Measurements from ENCODE around the gene ERC1.

ERC1 gene

DNA sequence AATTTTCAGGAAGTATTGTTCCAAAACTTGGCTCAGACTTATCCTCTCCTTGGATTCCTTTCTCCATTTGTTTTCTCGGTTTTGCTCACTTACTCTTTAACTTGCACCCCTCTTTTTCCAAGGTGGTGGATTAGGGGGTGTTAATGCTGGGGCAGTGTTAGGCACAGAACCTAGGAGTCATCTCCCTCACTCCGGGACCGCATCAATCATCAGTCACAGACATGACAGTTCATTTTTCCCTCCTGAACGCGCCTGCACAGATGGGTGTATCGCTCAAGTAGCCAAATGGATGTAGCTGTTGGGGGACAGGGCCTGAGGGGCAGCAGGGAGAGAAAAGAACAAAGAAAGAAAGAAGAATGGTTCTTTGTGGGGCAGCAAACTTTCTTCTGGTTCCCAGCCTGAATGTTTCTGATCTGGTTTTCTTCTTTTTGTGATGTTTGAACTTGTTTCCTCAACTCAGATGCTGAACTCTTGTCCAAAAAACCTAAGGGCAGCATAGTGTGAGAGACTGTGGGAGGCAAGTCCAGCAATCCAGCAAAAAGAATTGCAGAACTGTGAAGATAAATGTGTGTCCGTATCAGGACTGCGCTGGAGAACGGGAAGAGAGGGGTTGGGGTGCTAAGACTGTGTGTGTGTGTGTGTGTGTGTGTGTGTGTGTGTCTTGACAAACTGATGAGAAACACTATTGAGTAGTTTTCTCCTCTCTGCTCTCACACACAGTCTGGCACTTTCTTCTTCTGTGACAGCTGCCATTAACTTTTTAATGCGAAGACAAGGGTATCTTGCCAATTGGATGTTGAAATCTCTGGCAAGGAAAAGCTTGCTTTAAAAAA lies 472.3 kb downstream of the ERC1 start:
- no peak for DNase-seq

DNA sequence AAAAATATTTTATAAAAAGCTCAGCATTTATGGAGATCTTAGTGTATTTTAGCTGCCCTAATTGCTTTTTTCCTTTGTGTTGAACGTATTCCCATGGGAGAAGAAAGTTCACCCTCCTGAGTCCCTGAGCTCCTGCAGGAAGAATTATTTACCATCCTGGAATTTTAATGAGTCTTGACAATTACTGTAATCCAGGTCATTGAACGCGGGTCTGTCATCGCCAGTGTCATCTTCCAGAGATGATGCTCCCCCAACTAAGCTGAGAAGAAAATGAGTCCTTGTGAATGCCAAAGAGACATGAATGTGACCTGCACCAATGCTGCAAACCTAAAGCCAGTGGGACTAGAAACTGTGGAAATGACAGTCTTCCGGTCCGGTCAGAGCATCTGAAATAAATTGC lies 473.9 kb downstream of the ERC1 start:
- no peak for DNase-seq

DNA sequence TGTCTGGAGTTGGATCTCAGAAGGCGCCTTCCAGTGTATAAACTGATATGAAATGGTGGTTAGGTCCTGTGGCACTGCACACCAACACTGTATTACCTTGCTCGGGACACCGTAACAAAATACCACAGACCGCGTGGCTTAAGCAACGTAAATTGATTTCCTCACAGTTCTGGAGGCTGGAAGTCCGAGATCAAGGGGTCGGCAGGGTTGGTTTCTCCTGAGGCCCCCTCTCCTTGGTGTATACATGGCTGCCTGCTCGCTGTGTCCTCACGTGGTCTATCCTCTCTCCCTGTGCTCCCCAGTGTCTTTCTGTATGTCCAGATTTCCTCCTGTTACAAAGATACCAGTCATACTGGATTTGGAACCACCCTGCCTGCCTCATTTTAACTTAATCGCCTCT lies 475.0 kb downstream of the ERC1 start:
- no peak for DNase-seq

DNA sequence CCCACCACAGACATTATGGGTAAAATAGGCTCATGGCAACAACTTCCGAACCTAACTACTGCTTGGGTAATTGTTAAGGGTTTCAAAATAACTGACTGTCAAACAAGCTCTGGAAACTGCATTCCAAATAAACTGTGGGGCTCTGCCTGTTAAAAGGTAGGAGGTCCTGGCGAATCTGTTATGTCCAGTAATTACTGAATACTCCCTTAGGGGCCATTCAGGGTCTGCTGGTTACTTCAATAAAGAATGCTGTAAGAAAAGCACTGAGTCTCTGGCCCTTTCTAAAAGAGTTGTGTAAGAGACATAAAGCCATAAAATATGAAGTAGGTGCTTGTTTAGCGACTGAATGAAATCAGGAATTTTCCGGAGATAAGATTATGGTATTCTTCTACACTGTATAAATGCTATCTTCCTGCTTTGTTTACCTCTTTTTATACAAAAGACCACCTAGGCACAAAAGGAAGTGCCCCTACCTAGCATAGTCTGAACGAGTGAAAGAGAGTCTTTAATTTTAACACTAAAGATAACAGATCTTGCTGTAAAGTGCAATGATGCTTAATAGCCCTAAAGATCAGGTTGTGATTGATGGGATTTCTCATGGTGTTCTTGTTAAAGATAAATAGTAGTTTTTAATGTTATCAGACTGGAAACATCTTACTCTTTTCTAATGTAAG lies 475.6 kb downstream of the ERC1 start:
- DNase-seq = no peak

DNA sequence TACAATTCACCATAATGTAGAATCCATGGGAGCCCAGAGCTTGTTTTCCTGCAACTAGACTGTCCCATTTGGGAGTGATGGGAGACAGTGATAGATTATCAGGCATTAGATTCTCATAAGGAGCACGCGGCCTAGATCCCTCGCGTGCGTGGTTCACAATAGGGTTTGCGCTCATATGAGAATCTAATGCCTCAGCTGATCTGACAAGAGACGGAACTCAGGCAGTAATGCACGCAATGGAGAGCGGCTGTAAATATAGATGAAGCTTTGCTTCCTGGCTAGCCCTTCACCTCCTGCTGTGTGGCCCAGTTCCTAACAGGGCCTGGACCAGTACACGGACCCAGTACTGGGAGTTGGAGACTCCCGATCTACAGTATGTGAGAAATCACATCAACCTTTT lies 476.7 kb downstream of the ERC1 start:
- DNase-seq = no peak

DNA sequence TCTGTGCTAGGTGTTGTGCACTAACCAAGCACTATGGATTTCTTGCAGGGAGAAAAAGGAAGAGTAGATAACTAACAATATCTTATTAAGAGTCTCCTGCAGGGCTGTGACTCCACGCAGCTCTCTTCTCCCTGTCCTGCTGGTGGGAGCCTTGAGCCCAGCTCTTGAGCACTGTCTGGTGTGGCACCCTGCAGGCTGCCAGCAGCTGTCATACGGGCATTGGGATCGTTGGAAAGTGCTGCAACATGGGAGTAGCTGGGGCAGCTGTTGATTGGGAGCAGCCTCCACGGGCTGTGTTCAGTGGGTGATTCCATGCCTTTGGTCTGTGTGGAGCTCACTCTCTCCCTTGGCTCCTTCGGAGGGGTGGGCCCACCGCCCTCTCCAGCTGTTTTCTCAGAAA lies 478.0 kb downstream of the ERC1 start:
- no peak for DNase-seq

DNA sequence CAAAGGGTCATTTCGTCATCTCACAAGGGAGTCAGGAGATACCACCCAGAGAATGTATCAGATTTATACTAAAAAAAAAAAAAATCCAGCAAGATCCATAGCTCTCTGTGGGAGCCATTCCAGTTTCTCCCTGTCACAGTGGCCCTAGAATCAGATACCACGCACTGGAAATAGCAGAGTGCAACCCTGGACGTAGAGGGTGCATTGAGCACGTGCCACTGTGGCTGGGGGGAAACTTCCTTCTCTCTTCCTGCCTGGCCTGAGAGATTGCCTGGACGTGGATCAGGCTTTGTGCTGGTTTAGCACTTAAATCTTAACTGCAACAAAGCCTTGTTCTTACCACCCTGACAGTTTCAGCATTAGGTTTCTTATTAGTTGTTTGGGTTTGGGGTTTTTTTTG lies 479.0 kb downstream of the ERC1 start:
- DNase-seq = no peak

DNA sequence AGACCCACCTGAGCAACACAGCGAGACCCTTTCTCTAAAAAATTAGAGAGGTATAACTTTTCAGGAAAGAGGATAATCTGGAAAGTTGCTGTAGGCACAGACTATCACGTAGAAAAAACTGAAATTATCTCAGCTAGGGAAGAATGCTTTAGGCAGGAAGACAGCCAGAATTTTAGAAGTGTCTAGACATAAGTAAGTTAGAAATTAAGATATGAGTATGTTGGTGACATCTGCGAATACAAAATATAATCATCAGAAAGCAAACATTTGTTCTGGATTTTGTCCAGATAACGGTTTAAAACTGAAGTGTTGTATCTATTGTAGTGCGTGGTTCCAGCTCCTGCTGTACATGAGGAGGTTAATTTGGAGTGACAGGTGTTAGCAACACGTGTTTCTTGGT lies 480.2 kb downstream of the ERC1 start:
- no peak for DNase-seq

DNA sequence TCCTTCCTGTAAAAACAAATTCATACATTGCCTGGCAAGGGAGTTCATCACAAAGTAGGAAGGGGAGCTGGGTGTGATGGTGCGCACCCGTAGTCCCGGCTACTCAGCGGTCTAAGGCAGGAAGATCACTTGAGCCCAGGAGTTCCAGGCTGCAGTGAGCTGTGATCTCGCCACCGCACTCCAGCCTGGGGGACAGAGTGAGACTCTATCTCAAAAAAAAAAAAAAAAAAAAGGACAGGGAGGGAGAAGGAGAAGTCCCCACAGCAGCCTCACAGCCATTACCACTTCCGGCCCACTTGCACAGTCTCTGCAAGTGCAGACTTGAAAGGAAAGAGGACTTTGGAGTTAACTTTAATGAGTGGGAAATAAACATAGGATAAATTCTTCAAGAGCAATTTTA lies 482.4 kb downstream of the ERC1 start:
- DNase-seq = no peak

DNA sequence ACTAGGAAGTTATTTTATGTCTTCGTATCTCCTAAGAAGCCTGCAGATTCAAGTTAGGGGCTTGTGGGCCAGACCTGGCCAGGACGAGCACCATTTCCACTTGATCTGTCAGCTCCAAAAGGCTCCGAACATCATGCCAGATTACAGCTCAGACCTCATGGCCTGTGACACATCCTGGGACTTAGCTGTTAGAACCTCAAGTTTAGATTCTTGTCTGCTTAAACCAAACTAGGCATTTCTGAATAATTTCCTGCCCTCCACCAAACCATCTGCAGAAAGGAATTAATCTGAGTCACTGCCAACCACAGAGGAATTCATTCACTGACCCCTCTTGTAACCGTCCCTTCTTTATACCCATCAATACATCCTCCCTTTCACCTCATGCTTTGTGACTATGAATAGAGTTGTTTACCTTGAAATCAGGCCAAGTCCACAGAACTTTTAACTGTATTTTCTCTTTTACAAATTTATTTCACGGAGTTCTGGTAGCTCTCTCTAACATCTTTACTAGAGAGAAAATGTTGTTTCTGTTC lies 483.1 kb downstream of the ERC1 start:
- no peak for DNase-seq

DNA sequence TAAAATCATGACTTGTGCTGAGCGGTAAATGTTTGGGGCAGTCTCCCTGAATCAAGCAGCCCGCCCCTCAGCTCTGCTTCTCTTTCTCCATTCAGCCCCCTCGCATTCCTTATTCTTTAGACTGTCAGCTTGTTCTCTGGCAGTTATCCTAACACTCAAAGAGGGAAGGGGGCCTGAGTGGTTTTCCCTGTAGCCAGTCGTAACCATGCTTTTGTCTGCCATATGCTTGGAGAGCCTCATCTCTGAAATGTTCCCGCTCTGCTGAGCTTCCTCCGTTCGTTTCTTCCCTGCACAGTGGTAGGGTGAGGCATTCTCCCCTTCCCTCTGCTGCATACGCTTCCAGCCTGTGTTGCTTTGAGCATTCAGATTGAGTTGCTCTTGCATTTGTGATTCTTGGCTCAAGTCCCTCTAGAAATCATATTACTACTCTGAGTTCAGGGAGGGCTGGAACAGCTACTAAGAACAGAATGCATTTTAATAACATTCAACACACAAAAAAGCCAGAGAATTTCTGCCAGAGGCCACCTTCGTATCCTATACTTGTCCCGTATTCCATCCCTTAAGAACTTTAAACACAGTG lies 483.6 kb downstream of the ERC1 start:
- DNase-seq = no peak

DNA sequence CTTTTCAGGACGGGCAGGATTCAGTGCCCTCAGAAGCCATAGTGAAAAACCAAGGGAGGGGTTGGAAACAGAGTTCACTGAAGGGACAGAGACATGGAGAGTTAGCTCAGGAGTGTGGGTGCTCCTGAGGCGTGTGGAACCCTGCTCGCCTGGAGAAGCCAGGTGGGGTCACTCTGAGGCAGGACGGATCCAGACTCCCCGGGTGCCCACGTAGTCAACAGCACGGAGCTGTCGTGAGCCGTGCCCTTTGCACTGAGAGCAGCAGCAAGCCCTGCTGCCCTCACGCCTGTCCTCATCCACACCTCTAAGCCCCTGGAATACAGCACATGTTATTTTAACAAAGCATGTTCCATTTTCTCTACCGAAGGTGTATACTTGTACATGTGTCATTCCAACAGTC lies 488.6 kb downstream of the ERC1 start:
- no peak for DNase-seq

DNA sequence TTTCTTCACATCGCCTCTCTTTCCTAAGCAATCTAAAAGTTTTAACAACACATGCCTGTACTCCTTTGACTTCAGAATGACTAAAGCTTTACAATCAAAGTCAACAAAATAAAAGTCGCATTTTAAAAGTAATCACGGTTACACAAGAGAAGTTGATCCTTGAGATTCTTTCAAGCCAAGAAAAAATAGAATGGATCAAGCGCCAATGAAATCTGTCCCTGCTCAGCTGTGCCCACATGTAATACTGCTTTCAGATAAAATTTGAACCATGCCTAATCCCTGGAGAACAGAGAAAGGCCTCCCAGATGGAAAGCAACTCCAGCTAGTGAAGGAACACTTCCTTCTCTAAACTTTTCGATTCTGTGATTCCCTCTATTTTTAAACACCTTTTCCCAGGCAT lies 490.3 kb downstream of the ERC1 start:
- no peak for DNase-seq

DNA sequence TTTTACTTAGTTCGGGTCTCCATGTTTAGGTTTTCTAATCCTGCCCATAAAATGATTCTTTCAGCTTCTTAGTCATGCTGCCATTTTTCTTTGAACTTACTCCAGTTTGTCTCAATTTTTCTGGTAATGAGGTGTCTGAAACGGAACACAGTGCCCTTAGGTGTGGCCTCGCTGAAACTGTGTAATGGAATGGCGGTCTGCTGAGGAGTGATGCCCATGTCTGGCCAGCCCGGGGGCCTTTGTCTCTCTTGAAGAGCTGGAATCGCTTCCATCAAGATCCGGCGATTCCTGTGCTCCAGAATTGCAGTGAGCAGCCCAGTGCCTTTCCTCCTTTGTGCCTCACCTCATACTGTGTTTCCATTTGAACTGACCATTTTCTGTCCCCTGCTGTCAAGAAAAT lies 490.9 kb downstream of the ERC1 start:
- DNase-seq = no peak

DNA sequence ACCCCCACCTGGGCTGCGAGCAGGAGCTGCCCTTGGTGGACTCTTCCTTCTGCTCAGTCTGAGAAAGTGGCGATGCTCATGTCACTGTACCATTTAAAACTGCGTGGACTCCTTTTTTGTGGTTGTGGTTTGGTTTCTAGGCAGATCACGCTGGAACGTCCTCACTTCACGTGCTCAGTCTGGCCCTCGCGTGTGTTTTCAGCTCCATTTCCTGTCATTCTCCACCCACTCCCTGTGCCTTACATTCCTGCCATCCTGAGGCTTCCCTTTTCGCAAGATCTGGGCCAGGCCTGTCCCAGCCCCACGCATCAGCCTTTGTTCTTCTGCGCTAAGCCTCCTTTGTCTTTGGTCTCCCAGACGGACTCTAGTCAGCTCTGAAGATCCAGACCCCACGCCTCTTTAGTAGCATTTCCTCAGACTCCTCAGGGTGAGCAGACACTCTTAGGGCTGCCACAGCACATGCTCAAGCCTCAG lies 497.9 kb downstream of the ERC1 start:
- DNase-seq = no peak

DNA sequence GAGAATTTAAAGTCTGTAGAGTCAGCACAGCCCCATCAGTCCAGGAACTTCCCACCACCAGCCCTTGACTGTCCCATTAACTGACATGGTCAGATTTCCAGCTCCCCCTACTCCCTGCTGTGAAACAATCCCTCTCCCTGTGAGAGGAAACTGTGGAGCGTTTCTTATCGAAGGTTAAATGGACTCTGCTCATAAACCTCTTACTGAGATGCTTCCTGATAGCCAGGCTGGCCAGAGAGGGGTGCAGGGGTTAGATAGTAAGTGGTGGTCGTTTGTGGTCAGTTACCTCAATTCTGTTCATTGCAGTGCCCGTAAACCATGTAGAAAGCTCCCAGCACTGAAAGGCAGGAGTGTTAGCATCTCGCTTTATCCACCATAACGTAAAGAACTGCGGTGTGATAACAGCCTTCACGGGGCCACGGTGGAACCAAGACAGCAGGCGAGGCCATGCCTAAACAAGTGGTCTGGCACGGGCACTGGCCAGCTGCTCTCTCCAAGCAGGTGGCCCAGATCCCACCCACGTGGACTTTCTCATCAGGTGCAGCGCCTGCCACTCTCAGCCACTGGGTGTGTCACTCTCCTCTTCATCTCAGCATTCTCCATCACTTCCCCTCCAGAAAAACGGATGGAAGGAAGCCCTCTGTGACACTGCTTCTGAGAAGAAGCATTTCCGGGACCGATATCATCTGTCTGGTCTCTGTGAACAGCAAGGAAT lies 501.1 kb downstream of the ERC1 start:
- no peak for DNase-seq

DNA sequence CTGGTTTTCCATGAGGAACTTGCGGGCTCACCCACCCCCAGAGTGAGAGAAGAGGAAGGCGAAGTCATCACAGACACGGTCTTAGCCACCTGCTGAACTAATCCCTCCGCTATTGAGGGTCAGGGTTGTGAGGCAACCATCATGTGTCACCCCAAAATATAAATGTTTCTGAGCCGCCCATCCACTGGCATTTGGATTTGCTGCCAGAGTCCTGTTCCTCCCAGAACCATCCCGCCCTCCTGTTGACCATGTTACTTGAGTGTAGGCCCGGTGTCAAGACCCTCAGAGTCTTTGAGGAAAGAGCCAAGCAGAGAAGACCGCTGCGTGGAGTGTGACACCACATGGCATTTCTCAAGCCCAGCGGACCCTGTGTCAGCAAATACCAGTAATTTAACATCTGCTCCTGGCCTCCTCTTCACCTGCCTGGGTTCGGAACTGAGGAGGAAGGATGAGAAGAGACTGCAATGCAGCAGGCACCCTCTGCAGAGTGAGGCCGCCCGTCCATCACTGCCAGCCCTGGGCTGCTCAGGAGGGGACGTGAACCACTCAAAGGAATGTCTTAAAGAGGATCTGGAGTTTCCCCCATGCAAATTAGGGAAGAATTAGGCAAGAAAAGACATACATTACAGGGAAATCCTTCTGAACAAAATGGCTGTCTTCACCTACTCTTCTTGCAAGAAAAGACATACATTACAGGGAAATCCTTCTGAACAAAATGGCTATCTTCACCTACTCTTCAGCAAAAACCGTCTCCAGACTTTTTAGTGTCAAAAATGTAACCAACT lies 502.9 kb downstream of the ERC1 start:
- no peak for DNase-seq

DNA sequence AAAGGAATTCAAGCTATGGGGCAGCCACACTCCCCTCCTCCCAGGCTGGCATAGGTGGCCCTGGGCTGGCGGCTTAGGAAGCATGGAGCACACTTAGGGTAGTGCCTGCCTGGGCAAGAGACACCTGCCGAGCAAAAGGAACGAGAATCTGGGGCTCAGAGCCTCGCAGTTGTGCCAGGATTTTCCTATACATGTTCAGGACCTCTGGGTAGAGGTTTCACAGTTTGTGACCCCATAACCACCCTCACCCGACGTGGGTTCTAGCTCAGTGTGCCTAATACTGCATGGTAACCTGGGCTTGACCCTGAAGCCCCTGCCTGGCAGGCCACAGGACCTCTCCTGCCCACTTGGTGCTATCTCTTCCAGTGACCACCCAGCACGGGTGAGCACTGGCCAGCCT lies 503.8 kb downstream of the ERC1 start:
- DNase-seq = no peak

DNA sequence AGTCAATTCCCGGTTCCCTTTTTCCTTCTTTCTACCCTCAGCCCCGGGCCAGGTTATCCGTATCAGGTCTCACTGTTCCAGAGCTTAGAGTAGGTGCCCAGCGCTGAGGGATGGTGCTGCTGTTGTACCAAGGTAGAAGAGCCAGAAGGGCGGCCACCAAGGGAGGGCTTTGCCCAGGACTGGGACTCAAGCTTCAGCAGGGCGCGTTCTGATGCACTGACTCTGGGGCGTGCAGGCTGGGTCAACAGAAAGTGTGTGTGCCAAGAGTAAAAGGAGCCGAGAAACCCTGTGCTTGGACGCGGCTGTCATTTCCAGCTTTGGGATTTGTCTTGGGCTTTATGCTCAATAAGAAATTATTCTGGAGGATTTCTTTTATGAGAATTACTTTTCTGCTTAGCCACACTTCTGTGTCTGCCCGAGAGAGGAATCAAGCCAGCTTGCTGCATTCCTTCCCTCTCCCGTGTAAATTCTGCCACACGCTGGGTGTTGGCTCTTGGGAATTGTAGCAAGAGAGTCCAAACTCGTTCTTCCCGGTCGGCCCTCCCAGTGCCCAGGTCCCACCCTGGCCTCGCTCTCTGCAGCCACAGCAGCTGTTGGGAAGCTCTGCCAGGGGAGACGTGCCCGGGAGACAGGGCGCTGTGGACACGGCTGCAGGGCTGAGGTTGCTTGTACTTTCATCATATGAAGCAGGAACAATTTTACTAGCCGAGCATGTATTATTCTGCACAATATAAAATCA lies 505.3 kb downstream of the ERC1 start:
- DNase-seq = no peak

DNA sequence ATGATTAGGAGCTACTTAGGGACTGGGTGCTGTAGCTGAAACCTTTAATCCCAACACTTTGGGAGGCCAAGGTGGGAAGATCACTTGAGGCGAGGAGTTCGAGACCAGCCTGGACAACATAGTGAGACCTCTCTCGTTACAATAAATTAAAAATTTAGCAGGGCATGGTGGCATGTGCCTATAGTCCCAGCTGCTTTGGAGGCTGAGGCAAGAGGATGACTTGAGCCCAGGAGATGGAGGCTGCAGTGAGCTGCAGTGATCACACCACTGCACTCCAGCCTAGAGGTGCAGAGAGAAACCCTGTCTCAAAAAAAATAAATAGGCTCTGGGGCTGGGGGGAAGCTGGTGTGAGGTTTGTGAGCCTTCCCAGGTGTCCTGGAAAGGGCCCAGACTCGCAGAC lies 506.1 kb downstream of the ERC1 start:
- DNase-seq = no peak

DNA sequence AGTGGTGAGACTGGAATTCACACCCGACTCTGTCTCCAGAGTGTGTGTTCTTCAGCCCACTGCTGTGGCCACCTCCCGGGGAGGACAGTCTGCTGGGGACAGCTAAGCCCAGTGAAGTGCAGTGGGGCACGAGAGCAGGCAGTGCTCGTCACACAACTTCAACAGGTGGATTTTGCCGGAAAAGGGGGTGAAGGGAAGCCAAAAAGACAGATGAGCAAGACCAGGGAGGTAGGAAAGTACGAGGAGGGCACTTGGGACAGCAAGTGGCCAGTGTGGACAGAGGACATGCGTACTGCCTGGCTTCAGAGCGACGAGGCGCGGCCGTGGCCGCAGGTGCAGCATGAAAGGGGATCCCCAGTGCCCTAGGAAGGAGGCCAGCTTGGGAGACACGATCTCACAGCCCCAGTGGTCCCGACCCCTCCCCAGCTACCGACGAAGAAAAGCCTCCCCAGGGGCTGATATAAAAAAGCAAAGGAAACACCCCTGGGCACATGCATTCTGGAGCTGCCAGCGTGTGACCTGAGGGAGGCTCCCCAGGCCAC lies 507.2 kb downstream of the ERC1 start:
- no peak for DNase-seq
